Measurements from ENCODE around the gene GABARAPL1. TPM values are rescaled to one million over a fixed set of nuclear protein-coding genes. Genes with fewer than 3 reads are reported as not detected.

Gene GABARAPL1
- total and polyA plus RNA-seq, 5 donors from 2014 or later: 19.4 to 170 (median 19.8) TPM

Other genes starting within 250 kb of the GABARAPL1 start
- not detected for gene CLEC12A, start 241.5 kb upstream of the GABARAPL1 start, total RNA-seq
- gene CLEC12A, start 241.5 kb upstream of the GABARAPL1 start, polyA plus RNA-seq: 1 to 10 TPM in 1 of 4 donors, under 1 TPM in 1, not detected in 2; 0.27 to 1.0 TPM
- gene CLEC1B, start 213.8 kb upstream of the GABARAPL1 start, total RNA-seq: 2.6 TPM
- gene CLEC1B, start 213.8 kb upstream of the GABARAPL1 start, polyA plus RNA-seq: not detected
- gene CLEC12B, start 202.2 kb upstream of the GABARAPL1 start, total RNA-seq: not detected
- gene CLEC12B, start 202.2 kb upstream of the GABARAPL1 start, polyA plus RNA-seq: not detected
- not detected for gene CLEC9A, start 182.2 kb upstream of the GABARAPL1 start, total RNA-seq
- gene CLEC9A, start 182.2 kb upstream of the GABARAPL1 start, polyA plus RNA-seq: not detected
- gene CLEC1A, start 113.9 kb upstream of the GABARAPL1 start, total RNA-seq: not detected
- not detected for gene CLEC1A, start 113.9 kb upstream of the GABARAPL1 start, polyA plus RNA-seq
- 0.76 TPM for gene CLEC7A, start 82.7 kb upstream of the GABARAPL1 start, total RNA-seq
- gene CLEC7A, start 82.7 kb upstream of the GABARAPL1 start, polyA plus RNA-seq: under 1 TPM in 2 of 4 donors, not detected in 2; 0.40 to 0.88 TPM
- not detected for gene OLR1, start 40.7 kb upstream of the GABARAPL1 start, total RNA-seq
- not detected for gene OLR1, start 40.7 kb upstream of the GABARAPL1 start, polyA plus RNA-seq
- gene TMEM52B, start 33.8 kb upstream of the GABARAPL1 start, total RNA-seq: not detected
- not detected for gene TMEM52B, start 33.8 kb upstream of the GABARAPL1 start, polyA plus RNA-seq
- gene KLRD1, start 95.0 kb downstream of the GABARAPL1 start, total RNA-seq: 0.20 TPM
- 1 to 10 TPM in 1 of 4 donors, under 1 TPM in 3; 0.01 to 1.9 (median 0.24) TPM for gene KLRD1, start 95.0 kb downstream of the GABARAPL1 start, polyA plus RNA-seq
- 2.7 TPM for gene KLRK1, start 177.2 kb downstream of the GABARAPL1 start, total RNA-seq
- gene KLRK1, start 177.2 kb downstream of the GABARAPL1 start, polyA plus RNA-seq: 1 to 10 TPM in 3 of 4 donors, under 1 TPM in 1; 0.98 to 2.8 (median 2.3) TPM
- not detected for gene KLRC4, start 196.9 kb downstream of the GABARAPL1 start, total RNA-seq
- gene KLRC4, start 196.9 kb downstream of the GABARAPL1 start, polyA plus RNA-seq: not detected
- not detected for gene KLRC3, start 207.7 kb downstream of the GABARAPL1 start, total RNA-seq
- not detected for gene KLRC3, start 207.7 kb downstream of the GABARAPL1 start, polyA plus RNA-seq
- gene KLRC2, start 223.1 kb downstream of the GABARAPL1 start, total RNA-seq: not detected
- gene KLRC2, start 223.1 kb downstream of the GABARAPL1 start, polyA plus RNA-seq: not detected
- gene KLRC1, start 240.5 kb downstream of the GABARAPL1 start, total RNA-seq: not detected
- gene KLRC1, start 240.5 kb downstream of the GABARAPL1 start, polyA plus RNA-seq: under 1 TPM in 2 of 4 donors, not detected in 2; 0.17 to 0.24 TPM